Right renal cortex interstitium (tissue), 3 donors: ENCODE results near the gene ARHGDIA. TPM values are rescaled to one million over a fixed set of nuclear protein-coding genes. Genes with fewer than 3 reads are reported as not detected.
"Not testable (repeated sequence)": the region's sequence is repeated elsewhere in the genome, so short reads cannot be mapped to it uniquely, and the experiment has no call there.

ENCODE experiments used
- DNase-seq, 3 donors: peaks; one replicate each; pipeline ENCODE4 v3.0.0-alpha.2; 2013; ENCODE audit warnings: low read depth in 3 of 3, low spot score in 2 of 3
- polyA plus RNA-seq, 3 donors: library from polyadenylated mRNA; unstranded; fragments of 120-200 nt; gene quantifications; one replicate each; pipeline ENCODE4 v1.2.1, GENCODE V29; 2013; ENCODE audit not compliant: insufficient read length in 3 of 3

The ARHGDIA gene
- 100 to 1,000 TPM; 132 to 153 (median 145) TPM for polyA plus RNA-seq

- no peak for DNase-seq
Measured at GRCh38 chr17:81870981-81871386, at the start of gene ARHGDIA. Gene ARHGDIA, minus strand, starts transcription at chr17:81871337. Its CDS starts 1,407 bp downstream, at chr17:81869930.

GRCh38 chr17:81918832-81919545 lies 47.9 kb upstream of the ARHGDIA start:
- DNase-seq, result no peak

GRCh38 chr17:81918333-81918669 lies 47.2 kb upstream of the ARHGDIA start:
- not testable (repeated sequence) for DNase-seq

- no peak for DNase-seq
Measured at GRCh38 chr17:81917565-81918332, 46.6 kb upstream of the ARHGDIA start, which contains the start of gene SIRT7. Gene SIRT7, minus strand, starts transcription at chr17:81918176. Its CDS starts 45 bp downstream, at chr17:81918131.

GRCh38 chr17:81916234-81917001 lies 45.3 kb upstream of the ARHGDIA start:
- DNase-seq, result no peak

- DNase-seq, result no peak
Measured at GRCh38 chr17:81915331-81915730, 44.2 kb upstream of the ARHGDIA start.

GRCh38 chr17:81914103-81914850 lies 43.1 kb upstream of the ARHGDIA start:
- no peak for DNase-seq

- no peak for DNase-seq
Measured at GRCh38 chr17:81913394-81914102, 42.4 kb upstream of the ARHGDIA start.

GRCh38 chr17:81912441-81913309 lies 41.5 kb upstream of the ARHGDIA start:
- no peak for DNase-seq

- no peak for DNase-seq
Measured at GRCh38 chr17:81911969-81912368, 40.8 kb upstream of the ARHGDIA start.

GRCh38 chr17:81911277-81911961 lies 40.3 kb upstream of the ARHGDIA start, which contains the start of gene PCYT2:
Gene PCYT2, minus strand, starts transcription at chr17:81911399. Its CDS starts 44 bp downstream, at chr17:81911355.
- DNase-seq, result peak in 2 of 3 donors; percentile 59 to 76

GRCh38 chr17:81910840-81911276 lies 39.7 kb upstream of the ARHGDIA start:
- no peak for DNase-seq

GRCh38 chr17:81909966-81910839 lies 39.1 kb upstream of the ARHGDIA start:
- no peak for DNase-seq

- no peak for DNase-seq
Measured at GRCh38 chr17:81909231-81909630, 38.1 kb upstream of the ARHGDIA start.

GRCh38 chr17:81908793-81909192 lies 37.7 kb upstream of the ARHGDIA start:
- no peak for DNase-seq

- no peak for DNase-seq
Measured at GRCh38 chr17:81907219-81908145, 36.3 kb upstream of the ARHGDIA start.
